ENCODE measurements around the gene ANG. TPM values are rescaled to one million over a fixed set of nuclear protein-coding genes. Genes with fewer than 3 reads are reported as not detected.

ANG gene
- total RNA-seq, 6 donors from 2014 or later, result 16.8 to 47.4 (median 29.5) TPM

DNA sequence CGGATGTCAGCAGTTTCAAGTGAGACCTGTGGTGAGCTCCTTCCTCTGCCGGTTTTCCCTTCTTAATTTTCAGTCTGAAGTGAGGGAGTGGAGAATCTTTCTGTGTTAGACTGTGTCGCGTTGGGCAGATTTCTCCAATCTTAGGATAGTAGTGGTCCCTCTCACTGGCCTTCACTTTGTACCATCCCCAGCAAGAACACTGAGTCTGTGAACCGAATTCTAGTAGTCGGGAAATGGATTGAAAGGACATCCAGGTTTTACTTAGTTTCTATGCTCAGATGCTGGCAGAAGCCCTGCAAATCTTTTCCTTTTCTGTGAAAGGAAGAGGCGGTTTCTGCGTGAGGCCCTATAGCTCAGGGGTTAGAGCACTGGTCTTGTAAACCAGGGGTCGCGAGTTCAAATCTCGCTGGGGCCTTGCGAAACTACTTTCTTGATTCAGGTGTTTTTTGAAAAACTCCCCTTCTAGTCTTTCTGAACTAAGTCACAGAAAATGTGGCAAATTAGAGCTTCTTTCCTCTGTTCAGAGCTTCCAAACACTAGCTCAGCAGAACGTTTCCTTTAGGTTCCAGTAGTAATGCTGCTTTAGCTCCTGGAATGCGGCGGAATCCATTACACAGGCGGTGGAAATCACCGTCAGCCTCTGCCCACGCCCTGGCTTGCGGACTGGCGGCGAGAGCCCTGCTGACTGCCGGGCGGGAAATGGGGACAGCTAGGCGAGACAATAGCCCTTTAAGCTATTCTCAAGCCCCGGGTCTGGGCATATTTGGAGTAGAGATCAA, 7.0 kb upstream of the ANG start:
- Histone ChIP-seq H3K27me3 (no peaks in the 10 kb centered on the region), H3K4me3 (peak overlapping the region; percentile 22 to 81 (median 72)), H3K27ac (peak overlapping the region; percentile 98 to 100 (median 99)), H3K9me3 (no peaks in the 10 kb centered on the region), H3K36me3 (no peaks in the 10 kb centered on the region), H3K4me1 (peaks cover 24 to 43% (median 31%) of the 10 kb centered on the region in 4 donors)
- ATAC-seq (ENCODE audit: low FRiP score in 2 of 2) (peak; percentile 52 to 70), DNase-seq (peak; percentile 82 to 86)
- 1% methylated on average over 24 to 25 of the region's 25 CpGs for WGBS, 2 donors
- TF ChIP-seq EP300 (IDR thresholded peaks at IDR 0.05), result no peak
- no peak for TF ChIP-seq CTCF (IDR thresholded peaks at IDR 0.05)
- TF ChIP-seq POLR2AphosphoS5 (IDR thresholded peaks at IDR 0.05), result no peak
- no peak for TF ChIP-seq POLR2A (IDR thresholded peaks at IDR 0.05)

DNA sequence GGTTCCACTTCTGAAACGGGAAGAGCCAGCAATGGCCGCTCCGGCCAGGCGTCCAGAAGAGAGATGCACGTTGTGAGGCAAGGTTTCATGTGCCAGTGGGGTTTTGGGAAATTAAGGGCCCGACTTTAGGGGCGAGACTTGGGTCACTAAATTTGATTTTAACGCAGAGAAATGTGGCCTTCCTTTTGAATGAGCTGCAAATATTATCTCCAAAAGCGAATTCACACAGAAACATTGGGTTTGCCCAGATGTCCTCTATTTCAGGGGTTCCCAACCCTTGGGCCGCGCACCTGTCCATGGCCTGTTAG, 6.5 kb upstream of the ANG start:
- H3K4me1 ChIP-seq, result peaks cover 26 to 49% (median 35%) of the 10 kb centered on the region in 4 donors
- TF ChIP-seq CTCF (IDR thresholded peaks at IDR 0.05), result peak in 1 of 6 experiments; percentile 17
- no peak for TF ChIP-seq POLR2AphosphoS5 (IDR thresholded peaks at IDR 0.05)
- H3K27ac ChIP-seq, result peak overlapping the region; percentile 98 to 100 (median 99)
- WGBS, 2 donors, result 2% methylated on average over 8 to 11 of the region's 11 CpGs
- no peaks in the 10 kb centered on the region for H3K36me3 ChIP-seq
- no peaks in the 10 kb centered on the region for H3K27me3 ChIP-seq
- H3K4me3 ChIP-seq, result peak overlapping the region; percentile 22 to 81 (median 72)
- ATAC-seq (ENCODE audit: low FRiP score in 2 of 2) (no peak), DNase-seq (no peak)
- H3K9me3 ChIP-seq, result no peaks in the 10 kb centered on the region

DNA sequence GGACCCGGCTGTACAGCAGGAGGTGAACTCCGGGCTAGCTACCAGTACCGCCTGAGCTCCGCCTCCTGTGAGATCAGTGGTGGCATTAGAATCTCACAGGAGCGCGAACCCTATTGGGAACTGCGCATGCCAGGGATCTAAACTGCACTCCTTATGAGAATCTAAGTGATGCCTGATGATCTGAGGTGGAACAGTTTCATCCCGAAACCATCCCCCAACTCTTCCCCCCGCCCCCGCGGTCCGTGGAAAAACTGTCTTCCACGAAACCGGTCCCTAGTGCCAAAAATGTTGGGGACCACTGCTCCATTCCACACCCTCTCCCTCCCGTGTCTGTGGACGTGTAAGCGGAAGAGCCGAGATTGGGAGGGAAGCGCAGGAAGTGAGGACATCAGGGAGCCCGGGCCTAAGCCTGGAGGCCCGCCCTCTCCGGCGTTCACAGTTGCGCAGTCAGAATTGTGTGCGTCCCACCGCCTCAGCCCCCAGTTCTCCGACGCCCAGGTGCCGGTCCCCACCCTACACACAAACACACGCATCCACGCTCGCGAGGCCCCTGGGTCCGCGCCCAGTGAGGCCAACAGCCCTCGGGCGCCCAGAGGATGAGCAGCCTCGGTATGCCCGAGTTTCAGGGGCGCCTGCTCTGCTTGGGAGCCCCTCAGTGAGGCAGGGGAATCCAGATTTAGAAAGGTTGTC, 6.0 kb upstream of the ANG start:
- ATAC-seq (ENCODE audit: low FRiP score in 2 of 2), result peak; percentile 91 to 94
- Histone ChIP-seq H3K4me1 (peaks cover 29 to 54% (median 40%) of the 10 kb centered on the region in 4 donors), H3K9me3 (no peaks in the 10 kb centered on the region), H3K4me3 (peak overlapping the region; percentile 65 to 81 (median 79)), H3K36me3 (no peaks in the 10 kb centered on the region), H3K27me3 (no peaks in the 10 kb centered on the region), H3K27ac (peak overlapping the region; percentile 98 to 100 (median 99))
- TF ChIP-seq EP300 (IDR thresholded peaks at IDR 0.05) (peak in 1 of 4 donors; percentile 48), POLR2AphosphoS5 (IDR thresholded peaks at IDR 0.05) (peak; percentile 97 to 98), POLR2A (IDR thresholded peaks at IDR 0.05) (peak; percentile 69 to 96 (median 92)), CTCF (IDR thresholded peaks at IDR 0.05) (peak in 1 of 6 experiments; percentile 12)
- WGBS, 2 donors, result 0% methylated on average over 31 of the region's 40 CpGs; no CpG with 5 or more reads in 1 of the 2 donors
- DNase-seq, result peak; percentile 91 to 94

- peaks cover 29 to 59% (median 42%) of the 10 kb centered on the region in 4 donors for H3K4me1 ChIP-seq
- 0 to 1% methylated on average over 18 to 38 of the region's 38 CpGs for WGBS, 2 donors
- peak overlapping the region; percentile 98 to 100 (median 99) for H3K27ac ChIP-seq
- TF ChIP-seq POLR2AphosphoS5 (IDR thresholded peaks at IDR 0.05) (no peak), EP300 (IDR thresholded peaks at IDR 0.05) (no peak), CTCF (IDR thresholded peaks at IDR 0.05) (no peak), POLR2A (IDR thresholded peaks at IDR 0.05) (no peak)
- peak overlapping the region; percentile 65 to 81 (median 79) for H3K4me3 ChIP-seq
- no peaks in the 10 kb centered on the region for H3K27me3 ChIP-seq
- H3K9me3 ChIP-seq, result no peaks in the 10 kb centered on the region
- H3K36me3 ChIP-seq, result no peaks in the 10 kb centered on the region
- ATAC-seq (ENCODE audit: low FRiP score in 2 of 2) (peak; percentile 70 to 80), DNase-seq (peak in 1 of 2 donors; percentile 68)
Observed at GRCh38 chr14:20683125-20683890, 5.3 kb upstream of the ANG start.
